ENCODE results near the gene KANK2.
"Not testable (repeated sequence)": the region's sequence is repeated elsewhere in the genome, so short reads cannot be mapped to it uniquely, and the experiment has no call there.

The KANK2 gene

DNA sequence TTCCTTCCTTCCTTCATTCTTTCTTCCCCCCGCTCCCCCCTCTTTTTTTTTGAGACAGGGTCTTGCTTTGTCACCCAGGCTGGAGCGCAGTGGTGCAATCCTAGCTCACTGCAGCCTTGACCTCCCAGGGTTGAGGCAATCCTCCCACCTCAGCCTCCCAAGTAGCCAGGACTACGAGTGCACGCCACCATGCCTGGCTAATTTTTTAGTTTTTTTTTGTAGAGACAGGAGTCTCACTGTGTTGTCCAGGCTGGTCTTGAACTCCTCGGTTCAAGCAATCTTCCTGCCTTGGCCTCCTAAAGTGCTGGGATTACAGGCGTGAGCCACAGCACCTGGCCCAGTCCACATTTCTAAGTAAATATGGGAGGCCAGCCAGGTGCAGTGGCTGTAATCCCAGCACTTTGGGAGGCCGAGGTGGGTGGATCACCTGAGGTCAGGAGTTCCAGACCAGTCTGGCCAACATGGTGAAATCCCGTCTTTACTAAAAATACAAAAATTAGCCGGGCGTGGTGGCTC lies 57.3 kb downstream of the KANK2 start:
- not testable (repeated sequence) for DNase-seq (ENCODE audit: low read depth)

DNA sequence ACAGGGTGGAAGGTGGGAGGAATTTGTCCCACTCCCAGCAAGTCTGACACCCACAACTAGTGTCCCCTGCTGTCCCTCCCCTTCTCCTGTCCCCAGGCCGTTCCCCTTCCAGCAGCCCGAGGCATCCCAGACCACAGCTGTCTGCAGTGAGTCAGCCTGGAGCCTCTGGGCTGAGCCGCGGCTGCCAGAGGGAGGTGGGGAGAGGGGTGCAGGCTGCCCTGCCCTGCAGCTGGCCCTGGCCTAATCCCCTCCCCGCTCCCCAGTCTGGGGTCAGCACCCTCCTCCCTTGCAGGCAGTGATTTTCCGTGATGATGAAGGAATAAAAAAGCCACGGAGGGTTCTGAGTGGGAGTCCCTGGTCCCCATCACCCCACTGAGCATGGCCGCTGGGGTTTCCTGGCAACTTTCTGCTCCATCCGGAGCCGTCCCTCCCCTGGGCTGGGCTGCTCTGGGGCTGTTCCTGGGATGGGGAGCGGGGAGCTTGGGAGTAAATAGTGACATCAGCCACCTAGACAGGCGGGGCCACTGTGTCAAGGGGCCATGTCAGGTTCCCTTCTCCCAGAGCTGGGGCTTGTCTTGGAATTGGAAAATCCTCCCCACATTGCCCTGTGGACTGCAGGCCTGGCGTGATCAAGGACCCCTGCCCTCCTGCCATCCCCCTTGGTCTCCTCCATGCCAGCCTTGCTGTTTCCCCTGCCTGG lies 58.6 kb downstream of the KANK2 start:
- DNase-seq (ENCODE audit: low read depth): no peak

DNA sequence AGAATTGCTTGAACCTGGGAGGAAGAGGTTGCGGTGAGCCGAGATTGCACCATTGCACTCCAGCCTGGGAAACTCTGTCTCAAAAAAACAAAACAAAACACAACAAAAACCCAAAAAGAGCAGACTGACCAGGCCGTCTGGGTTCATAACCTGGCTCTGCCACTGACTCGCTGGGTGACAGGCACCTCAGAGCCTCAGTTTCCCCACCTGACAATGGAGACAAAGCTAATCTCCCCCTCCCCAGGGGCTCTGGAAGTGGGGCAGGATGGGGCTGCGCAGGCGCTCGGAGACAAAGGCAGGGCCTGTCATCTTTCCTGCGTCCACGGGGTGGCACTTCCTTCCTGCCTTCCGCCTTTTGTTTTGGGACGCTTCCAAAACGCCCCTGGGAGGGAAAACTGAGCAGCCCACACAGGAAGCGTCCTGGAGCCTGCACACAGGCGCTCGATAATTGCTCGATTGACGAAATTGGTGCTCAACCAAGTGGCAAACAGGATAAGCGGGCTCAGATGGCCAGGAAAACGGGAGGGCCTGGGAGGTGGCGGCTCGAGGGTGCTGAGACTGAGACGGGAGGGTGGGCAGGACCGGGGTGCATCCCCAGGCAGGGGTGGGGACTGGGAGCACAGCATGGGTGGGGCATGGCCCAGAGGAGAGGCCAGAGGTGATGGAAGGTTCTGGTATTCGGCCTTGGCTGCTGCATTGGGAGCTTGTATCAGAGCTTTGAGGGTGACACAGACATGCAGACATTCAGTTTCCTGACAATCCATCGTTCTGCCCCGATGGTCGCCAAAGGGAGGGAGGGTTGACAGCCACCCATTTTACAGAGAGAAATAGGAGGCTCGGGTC lies 59.6 kb downstream of the KANK2 start:
- DNase-seq (ENCODE audit: low read depth): peak; percentile 50

DNA sequence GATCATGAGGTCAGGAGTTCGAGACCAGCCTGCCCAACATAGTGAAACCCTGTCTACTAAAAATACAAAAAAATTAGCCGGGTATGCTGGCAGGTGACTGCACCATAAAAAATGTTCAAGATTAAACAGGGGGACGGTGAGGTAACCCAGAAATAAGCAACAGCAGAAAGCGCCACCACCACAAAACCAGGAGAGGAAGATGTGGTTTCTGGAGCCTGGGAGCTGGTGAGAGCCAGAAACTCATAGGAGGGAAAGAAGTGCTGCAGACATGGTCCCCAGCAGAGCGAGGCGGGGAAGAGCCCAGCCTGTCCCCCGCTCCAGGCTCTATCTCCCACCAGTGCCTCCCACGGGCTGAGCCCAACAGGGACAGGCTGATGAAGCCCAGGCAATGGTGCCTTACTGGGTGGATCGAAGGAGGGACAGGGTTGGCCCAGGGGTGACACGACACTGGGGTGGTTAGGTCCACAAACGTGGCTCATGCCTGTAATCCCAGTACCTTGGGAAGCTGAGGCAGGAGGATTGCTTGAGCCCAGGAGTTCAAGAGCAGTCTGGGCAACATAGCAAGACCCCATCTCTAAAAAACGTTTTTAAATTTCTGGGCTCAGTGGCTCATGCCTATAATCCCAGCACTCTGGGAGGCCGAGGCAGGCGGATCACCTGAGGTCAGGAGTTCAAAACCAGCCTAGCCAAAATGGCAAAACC lies 60.8 kb downstream of the KANK2 start:
- no peak for DNase-seq (ENCODE audit: low read depth)

DNA sequence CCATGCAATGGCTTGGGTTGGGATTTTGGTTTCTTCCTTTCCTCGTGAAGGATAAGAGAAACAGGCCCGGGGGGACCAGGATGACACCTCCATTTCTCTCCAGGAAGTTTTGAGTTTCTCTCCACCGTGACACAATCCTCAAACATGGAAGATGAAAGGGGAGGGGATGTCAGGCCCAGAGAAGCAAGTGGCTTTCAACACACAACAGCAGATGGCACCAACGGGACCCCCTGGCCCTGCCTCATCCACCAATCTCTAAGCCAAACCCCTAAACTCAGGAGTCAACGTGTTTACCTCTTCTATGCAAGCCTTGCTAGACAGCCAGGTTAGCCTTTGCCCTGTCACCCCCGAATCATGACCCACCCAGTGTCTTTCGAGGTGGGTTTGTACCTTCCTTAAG lies 65.9 kb downstream of the KANK2 start:
- DNase-seq (ENCODE audit: low read depth): no peak

DNA sequence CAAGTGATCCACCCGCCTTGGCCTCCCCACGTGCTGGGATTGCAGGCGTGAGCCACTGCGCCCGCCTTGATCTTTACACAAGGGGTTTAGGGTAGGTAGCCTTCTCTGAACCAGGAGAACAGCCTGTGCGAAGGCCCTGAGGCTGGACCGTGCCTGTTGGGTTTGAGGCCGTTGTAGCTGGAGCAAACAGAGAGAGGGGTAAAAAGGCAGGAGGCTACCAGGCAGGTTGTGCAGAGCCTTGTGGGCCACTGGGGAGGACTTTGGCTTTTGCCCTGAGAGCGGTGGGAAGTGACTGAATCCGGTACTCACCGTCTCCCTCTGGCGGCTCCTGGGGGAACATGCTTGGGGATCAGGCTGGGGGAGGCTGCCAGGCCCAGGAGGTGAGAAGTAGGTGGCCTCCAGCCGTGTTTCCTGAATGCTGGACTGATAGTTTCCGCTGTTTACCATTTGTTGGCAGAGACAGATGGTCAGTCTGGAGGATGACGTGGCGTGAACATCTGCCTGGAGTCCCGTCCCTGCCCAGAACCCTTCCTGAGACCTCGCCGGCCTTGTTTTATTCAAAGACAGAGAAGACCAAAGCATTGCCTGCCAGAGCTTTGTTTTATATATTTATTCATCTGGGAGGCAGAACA lies 66.4 kb downstream of the KANK2 start:
- no peak for DNase-seq (ENCODE audit: low read depth)

DNA sequence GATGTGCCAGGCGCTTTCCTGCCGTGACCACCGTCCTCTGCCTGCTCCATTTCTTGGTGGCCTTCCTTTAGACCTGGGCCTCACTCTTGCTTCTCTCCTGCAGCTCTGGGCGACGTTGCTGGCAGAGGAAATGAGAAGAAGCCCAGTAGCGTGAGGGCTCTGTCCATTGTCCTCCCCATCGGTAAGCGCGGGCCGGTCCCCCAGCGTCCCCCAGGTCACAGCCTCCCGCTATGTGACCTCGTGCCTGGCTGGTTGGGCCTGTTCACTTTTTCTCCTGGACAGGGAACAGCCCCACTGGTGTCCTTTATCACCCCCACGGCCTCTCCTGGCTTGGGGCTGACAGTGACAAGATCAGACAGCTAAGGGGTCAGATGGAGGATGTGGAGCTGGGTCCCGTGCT lies 69.4 kb downstream of the KANK2 start:
- no peak for DNase-seq (ENCODE audit: low read depth)

DNA sequence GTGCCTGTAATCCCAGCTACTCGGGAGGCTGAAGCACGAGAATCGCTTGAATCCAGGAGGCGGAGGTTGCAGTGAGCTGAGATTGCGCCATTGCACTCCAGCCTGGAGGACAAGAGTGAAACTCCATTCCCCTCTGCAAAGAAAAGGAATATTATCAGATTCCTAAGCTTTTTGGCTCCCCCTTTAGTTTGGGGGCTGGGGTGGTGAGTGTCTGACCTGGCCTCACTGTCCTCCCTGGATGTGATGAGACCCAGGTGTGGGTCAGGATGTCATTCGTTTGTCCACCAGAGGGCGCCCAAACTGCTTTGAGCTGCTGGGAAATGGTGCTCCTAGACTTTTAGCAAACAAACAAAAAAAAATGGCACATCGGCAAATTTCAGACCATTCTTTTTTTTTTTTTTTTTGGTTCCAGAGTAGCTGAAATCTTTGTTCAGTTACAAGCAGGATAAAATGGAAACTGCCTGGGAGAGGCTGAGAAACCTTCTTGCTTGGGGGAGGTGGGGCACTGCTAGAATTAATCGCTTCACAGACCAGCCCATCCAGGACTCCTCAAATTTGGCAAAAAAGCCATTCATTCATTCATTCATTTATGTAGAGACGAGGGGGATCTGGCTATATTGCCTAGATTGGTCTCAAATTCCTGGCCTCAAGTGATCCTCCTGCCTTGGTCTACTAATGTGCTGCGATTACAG lies 71.2 kb downstream of the KANK2 start:
- DNase-seq (ENCODE audit: low read depth): no peak

DNA sequence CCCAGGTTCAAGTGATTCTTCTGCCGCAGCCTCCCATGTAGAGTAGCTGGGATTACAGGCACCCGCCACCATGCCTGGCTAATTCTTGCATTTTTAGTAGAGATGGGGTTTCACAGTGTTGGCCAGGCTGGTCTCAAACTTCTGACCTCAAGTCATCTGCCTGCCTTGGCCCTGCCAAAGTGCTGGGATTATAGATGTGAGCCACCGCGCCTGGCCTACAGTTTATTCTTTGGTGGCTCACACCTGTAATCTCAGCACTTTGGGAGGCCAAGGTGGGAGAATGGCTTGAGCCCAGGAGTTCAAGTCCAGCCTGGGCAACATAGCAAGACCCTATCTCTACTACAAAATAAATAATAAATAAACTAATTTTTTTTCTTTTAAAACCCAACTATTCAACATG lies 73.2 kb downstream of the KANK2 start:
- not testable (repeated sequence) for DNase-seq (ENCODE audit: low read depth)

DNA sequence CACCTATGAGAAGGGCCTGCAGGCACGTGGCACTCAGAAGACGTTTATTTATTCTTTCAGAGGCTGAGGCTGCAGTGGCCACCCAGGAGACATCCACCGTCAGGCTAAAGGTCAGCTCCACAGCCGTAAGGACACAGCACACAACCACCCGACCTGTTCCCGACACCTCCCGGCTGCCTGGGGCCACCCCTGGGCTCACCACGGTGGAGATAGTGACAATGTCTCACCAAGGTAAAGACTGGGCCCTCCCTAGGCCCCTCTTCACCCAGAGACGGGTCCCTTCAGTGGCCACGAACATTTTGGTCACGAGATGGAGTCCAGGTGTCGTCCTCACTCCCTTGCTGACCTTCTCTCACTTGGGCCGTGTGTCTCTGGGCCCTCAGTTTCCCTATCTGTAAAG lies 74.2 kb downstream of the KANK2 start:
- DNase-seq (ENCODE audit: low read depth): no peak

DNA sequence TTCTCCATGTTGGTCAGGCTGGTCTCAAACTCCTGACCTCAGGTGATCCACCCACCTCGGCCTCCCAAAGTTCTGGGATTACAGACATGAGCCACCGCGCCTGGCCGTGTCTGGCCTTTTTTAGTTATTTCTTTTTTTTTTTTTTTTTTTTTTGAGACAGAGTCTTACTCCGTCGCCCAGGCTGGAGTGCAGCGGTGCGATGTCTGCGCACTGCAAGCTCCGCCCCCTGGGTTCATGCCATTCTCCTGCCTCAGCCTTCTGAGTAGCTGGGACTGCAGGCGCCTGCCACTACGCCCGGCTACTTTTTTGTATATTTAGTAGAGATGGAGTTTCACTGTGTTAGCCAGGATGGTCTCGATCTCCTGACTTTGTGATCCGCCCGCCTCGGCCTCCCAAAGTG lies 75.4 kb downstream of the KANK2 start:
- DNase-seq (ENCODE audit: low read depth): not testable (repeated sequence)

DNA sequence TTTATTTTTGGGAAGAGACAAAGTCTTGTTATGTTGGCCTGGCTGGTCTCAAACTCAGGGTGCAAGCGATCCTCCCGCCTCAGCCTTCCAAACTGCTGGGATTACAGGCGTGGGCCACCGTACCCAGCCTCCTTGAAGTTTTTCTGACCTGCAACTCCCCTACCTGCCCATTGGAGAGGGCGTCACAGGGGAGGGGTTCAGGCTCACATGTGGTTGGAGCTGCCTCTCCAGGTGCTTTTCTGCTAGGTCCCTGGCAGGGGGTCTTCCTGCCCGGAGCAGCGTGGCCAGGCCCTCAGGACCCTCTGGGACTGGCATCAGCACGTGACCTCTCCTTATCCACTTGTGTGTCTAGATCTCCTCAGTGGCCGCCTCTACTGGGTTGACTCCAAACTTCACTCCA lies 80.8 kb downstream of the KANK2 start:
- DNase-seq (ENCODE audit: low read depth): no peak

DNA sequence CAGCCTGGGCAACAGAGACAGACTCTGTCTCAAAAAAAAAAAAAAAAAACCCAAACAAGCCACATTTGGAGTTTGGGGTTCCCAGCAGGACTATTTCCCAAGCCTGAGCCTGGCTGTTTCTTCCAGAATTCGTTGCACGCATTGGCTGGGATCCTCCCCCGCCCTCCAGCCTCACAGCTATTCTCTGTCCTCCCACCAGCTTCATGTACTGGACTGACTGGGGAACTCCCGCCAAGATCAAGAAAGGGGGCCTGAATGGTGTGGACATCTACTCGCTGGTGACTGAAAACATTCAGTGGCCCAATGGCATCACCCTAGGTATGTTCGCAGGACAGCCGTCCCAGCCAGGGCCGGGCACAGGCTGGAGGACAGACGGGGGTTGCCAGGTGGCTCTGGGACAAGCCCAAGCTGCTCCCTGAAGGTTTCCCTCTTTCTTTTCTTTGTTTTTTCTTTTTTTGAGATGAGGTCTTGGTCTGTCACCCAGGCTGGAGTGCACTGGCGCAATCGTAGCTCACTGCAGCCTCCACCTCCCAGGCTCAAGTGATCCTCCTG lies 81.4 kb downstream of the KANK2 start:
- no peak for DNase-seq (ENCODE audit: low read depth)

DNA sequence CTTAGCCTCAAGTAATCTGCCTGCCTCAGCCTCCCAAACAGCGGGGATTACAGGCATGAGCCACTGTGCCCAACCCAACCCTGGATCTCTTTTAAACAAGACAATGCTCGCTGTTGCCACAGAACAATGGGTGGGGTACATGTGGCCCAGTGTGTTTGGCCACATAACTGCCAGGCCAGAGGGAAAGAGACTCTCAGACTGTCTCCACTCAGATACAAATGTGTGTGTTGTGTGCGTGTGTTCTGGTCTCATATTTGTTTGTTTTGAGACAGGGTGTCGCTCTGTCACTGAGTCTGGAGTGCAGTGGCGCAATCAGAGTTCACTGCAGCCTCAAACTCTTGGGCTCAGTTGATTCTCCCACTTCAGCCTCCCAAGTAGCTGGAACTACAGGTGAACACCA lies 82.3 kb downstream of the KANK2 start:
- no peak for DNase-seq (ENCODE audit: low read depth)
